ENCODE measurements around the gene GALNT16.

DNA sequence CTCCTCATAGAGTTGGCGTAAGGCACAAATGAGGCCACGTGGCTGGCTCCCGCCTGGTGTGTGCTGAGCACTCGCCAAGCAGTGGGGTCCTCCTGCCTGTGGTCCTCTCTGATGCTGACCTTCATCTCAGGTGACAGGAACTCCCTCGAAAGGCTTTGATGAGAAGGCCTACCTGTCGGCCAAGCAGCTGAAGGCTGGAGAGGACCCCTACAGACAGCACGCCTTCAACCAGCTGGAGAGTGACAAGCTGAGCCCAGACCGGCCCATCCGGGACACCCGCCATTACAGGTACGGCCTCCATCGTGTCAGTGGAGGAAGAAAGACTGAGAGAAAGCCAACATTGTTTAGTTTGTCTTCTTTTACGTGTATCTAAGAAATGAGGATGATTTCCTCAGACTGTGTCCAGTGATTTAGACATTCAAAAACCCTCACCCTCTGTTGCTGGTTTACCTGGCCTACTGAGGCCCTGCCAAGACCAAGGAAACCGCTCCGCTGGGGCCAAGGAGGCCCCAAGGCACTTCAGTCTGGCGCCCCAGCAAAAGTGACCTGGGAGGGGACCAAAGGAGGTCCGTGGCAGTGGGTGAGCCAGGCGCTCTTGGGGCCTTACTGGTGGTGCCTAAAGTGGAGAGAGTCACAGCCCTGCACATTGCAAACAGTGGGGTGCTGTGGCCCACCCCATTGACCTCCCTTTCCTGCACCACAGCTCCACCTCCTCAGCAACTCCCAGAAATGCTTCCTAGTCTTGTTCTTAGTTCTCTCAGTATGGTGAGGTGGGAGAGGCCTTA, 60.8 kb downstream of the GALNT16 start:
- TF ChIP-seq, protein P1, sequence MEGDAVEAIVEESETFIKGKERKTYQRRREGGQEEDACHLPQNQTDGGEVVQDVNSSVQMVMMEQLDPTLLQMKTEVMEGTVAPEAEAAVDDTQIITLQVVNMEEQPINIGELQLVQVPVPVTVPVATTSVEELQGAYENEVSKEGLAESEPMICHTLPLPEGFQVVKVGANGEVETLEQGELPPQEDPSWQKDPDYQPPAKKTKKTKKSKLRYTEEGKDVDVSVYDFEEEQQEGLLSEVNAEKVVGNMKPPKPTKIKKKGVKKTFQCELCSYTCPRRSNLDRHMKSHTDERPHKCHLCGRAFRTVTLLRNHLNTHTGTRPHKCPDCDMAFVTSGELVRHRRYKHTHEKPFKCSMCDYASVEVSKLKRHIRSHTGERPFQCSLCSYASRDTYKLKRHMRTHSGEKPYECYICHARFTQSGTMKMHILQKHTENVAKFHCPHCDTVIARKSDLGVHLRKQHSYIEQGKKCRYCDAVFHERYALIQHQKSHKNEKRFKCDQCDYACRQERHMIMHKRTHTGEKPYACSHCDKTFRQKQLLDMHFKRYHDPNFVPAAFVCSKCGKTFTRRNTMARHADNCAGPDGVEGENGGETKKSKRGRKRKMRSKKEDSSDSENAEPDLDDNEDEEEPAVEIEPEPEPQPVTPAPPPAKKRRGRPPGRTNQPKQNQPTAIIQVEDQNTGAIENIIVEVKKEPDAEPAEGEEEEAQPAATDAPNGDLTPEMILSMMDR (IDR thresholded peaks at IDR 0.05; ENCODE audit: low read depth, low read length, poor library complexity, severe bottlenecking), result no peak
- no peak for TF ChIP-seq EZH2phosphoT487 (IDR thresholded peaks at IDR 0.05; ENCODE audit: borderline replicate concordance, low read length)

All from DOHH2 (cell line).